GM13977 (cell line): ENCODE data around the gene CSAG3.
"Not testable (repeated sequence)": the region's sequence is repeated elsewhere in the genome, so short reads cannot be mapped to it uniquely, and the experiment has no call there.

ENCODE experiments used
- DNase-seq: peaks from one replicate; pipeline ENCODE4 v3.0.0; 2012; ENCODE audit warnings: low spot score
- in situ Hi-C: fragments of 300-500 bp; cut with MboI; formaldehyde crosslinking; loops from one replicate; pipeline ENCODE4 v1.12.0; 2022; ENCODE audit warnings: low sequenced_read_pairs, low pct_unique_long_range_greater_than_20kb, mixed read lengths, inconsistent platforms; ENCODE audit not compliant: unreplicated experiment
- TF ChIP-seq, protein P1 (sequence below): IDR thresholded peaks from 2 replicates; pipeline ENCODE4 v1.5.1; 2012; ENCODE audit warnings: mild to moderate bottlenecking, control low read depth; ENCODE audit not compliant: insufficient read depth; ENCODE audit errors: extremely low read depth, missing control alignments

The CSAG3 gene

GRCh38 chrX:152758918-152759317 lies at the start of gene CSAG3:
TSS of gene CSAG3 (plus strand) at chrX:152759218.
- DNase-seq, in situ Hi-C loops: not testable (repeated sequence)

DNA sequence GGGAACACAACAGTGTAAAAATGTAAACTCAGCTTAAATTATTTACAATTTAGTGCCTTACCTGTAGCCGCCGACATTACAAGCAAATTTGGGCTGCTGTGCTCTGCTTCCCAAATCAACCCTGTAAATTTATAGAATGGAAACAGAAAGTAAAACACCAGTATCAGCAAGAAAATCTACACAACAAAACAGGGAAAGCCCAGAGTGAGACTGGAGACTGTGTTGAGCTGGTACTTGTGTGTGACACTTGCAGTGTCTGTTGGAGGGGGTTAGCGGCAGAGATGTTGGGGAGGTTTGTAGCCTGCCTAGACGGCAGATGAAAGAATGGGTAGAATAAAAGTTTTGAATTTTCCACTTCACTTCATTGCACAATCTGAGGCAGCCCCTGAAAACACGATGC lies 45.8 kb upstream of the CSAG3 start:
- DNase-seq, in situ Hi-C loops: not testable (repeated sequence)

DNA sequence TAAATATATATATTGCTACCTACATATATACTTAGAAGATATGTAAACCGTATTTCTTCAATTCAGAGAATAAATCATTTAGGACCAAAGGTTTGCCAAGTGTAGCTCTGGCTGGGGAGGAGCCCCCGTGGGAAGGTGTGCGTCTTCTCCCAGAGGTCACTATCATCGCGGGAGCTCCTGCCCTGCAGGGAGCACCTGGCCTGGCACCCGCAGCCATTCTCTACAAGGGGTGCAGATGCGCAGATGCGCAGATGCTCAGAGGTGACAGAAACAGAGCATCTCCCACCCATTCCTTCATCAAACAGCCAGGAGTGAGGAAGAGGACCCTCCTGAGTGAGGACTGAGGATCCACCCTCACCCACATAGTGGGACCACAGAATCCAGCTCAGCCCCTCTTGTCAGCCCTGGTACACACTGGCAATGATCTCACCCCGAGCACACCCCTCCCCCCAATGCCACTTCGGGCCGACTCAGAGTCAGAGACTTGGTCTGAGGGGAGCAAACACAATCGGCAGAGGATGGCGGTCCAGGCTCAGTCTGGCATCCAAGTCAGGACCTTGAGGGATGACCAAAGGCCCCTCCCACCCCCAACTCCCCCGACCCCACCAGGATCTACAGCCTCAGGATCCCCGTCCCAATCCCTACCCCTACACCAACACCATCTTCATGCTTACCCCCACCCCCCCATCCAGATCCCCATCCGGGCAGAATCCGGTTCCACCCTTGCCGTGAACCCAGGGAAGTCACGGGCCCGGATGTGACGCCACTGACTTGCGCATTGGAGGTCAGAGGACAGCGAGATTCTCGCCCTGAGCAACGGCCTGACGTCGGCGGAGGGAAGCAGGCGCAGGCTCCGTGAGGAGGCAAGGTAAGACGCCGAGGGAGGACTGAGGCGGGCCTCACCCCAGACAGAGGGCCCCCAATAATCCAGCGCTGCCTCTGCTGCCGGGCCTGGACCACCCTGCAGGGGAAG lies 44.9 kb upstream of the CSAG3 start, which contains the start of gene MAGEA2B:
MAGEA2B (plus strand) TSS at position 814 of the 973 bp plus-strand sequence. CDS start 2,479 bp downstream, outside the sequence.
- in situ Hi-C loops, DNase-seq: not testable (repeated sequence)

DNA sequence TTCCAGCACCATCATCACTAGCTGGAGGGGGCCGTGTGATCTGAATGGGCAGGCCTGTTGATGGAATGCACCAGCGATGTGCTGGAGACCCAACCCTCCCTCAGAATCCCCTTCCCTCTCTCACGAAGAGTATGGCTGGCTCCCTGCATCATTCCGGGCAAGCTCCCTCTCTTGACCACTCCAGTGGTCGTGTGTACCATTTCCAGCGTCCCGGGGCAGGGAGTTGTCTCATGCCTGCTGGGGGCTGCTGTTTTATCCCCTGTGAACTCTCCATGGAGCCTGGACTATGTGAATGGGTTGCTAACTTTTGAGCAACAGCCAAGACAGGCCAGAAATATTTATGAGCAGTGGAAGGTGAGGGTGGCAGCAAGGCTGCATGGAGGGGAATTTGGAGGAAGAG lies 33.6 kb upstream of the CSAG3 start:
- in situ Hi-C loops, result no loop called here
- TF ChIP-seq, protein P1, sequence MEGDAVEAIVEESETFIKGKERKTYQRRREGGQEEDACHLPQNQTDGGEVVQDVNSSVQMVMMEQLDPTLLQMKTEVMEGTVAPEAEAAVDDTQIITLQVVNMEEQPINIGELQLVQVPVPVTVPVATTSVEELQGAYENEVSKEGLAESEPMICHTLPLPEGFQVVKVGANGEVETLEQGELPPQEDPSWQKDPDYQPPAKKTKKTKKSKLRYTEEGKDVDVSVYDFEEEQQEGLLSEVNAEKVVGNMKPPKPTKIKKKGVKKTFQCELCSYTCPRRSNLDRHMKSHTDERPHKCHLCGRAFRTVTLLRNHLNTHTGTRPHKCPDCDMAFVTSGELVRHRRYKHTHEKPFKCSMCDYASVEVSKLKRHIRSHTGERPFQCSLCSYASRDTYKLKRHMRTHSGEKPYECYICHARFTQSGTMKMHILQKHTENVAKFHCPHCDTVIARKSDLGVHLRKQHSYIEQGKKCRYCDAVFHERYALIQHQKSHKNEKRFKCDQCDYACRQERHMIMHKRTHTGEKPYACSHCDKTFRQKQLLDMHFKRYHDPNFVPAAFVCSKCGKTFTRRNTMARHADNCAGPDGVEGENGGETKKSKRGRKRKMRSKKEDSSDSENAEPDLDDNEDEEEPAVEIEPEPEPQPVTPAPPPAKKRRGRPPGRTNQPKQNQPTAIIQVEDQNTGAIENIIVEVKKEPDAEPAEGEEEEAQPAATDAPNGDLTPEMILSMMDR, result no peak
- no peak for DNase-seq

- TF ChIP-seq, protein P1, result no peak
- in situ Hi-C loops, result no loop called here
- DNase-seq, result no peak
Observed at GRCh38 chrX:152733261-152733975, 25.6 kb upstream of the CSAG3 start, which contains the start of the genes CSAG1 and MAGEA12. TSS of gene CSAG1 (minus strand) at chrX:152733721. CDS start at chrX:152732460, 1,261 bp downstream. TSS of gene MAGEA12 (plus strand) at chrX:152733757. CDS start at chrX:152736162, 2,405 bp downstream.

GRCh38 chrX:152734143-152734858 lies 24.7 kb upstream of the CSAG3 start:
- DNase-seq, in situ Hi-C loops: not testable (repeated sequence)

- TF ChIP-seq, protein P1, result no peak
- DNase-seq, result no peak
- in situ Hi-C loops, result no loop called here
Observed at GRCh38 chrX:152735101-152735500, 23.9 kb upstream of the CSAG3 start.

DNA sequence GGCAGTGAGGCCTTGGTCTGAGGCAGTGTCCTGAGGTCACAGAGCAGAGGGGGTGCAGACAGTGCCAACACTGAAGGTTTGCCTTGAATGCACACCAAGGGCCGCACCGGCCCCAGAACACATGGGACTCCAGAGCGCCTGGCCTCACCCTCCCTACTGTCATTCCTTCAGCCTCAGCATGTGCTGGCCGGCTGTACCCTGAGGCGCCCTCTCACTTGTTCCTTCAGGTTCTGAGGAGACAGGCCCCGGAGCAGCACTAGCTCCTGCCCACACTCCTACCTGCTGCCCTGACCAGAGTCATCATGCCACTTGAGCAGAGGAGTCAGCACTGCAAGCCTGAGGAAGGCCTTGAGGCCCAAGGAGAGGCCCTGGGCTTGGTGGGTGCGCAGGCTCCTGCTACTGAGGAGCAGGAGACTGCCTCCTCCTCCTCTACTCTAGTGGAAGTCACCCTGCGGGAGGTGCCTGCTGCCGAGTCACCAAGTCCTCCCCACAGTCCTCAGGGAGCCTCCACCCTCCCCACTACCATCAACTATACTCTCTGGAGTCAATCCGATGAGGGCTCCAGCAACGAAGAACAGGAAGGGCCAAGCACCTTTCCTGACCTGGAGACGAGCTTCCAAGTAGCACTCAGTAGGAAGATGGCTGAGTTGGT lies 23.0 kb upstream of the CSAG3 start:
- in situ Hi-C loops, result no loop called here
- no peak for DNase-seq
- TF ChIP-seq, protein P1, result no peak

- in situ Hi-C loops, DNase-seq: not testable (repeated sequence)
Observed at GRCh38 chrX:152736528-152736927, 22.5 kb upstream of the CSAG3 start.
